Measurements from ENCODE around the gene UBAC1.

- TF ChIP-seq CTCF (IDR thresholded peaks at IDR 0.05) (no peak), EP300 (IDR thresholded peaks at IDR 0.05) (no peak), POLR2A (IDR thresholded peaks at IDR 0.05) (no peak)
Measured at GRCh38 chr9:135990468-135991429, 29.6 kb upstream of the UBAC1 start.
